GM04504 (cell line): ENCODE data around the gene ARSJ.
"Not testable (repeated sequence)": the region's sequence is repeated elsewhere in the genome, so short reads cannot be mapped to it uniquely, and the experiment has no call there.

ENCODE experiments used
- DNase-seq: peaks from one replicate; pipeline ENCODE4 v3.0.0-alpha.2; 2012; ENCODE audit warnings: low read depth

Gene ARSJ

DNA sequence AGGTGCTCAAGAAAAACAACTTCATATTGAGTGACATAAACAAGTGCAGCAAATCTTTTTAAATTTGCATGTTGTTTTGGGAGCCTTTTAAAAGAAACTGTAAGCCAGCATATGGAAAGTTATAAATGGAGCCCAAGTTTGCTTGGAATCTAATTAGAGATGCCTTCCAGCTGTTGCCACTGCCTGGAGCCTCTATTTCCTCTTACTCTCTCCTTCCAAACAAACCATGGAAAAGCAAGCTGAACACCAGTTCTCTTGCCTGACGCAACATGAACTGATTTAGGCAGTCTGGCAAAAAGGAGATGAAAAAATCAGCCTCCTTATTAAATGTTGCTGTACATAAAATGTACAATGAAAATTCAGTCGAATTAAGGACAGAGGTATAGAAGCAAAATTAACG is 21.5 kb downstream of the ARSJ start:
- DNase-seq, result no peak

DNA sequence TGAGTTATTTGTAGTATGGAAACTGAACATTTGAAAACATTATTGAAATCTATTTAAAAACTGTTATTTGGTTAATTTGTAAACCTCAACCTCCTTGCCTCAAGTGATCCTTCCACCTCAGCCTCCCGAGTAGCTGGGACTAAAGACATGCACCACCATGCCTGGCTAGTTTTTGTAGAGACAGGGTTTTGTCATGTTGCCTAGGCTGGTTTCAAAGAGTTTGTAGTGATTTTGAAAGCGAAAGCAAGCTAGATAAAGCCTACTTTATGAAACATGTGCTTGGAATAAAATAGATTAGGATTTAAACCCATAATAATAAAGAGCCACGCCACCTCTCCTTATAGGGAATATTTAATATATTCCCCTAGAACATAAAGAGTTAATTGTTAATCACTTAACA is 23.5 kb downstream of the ARSJ start:
- DNase-seq, result no peak

DNA sequence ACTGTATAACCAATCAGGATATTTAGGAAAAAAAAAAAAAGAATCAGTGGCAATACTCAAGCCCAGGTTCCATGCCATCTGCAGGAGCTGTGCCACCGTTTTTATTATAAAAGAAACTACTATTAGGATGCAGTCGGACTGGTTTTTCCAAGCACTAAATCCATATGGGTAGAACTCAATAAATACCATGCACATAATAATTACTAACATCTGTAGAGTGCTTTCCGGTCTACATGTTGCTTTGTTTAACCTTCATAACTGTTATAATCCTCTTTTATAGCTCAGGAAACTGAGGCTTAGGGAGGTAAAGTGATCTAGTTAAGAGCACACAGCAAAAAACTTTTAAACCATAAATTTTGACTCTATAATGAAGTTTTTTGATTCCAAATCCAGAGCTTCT is 24.0 kb downstream of the ARSJ start:
- DNase-seq, result no peak

DNA sequence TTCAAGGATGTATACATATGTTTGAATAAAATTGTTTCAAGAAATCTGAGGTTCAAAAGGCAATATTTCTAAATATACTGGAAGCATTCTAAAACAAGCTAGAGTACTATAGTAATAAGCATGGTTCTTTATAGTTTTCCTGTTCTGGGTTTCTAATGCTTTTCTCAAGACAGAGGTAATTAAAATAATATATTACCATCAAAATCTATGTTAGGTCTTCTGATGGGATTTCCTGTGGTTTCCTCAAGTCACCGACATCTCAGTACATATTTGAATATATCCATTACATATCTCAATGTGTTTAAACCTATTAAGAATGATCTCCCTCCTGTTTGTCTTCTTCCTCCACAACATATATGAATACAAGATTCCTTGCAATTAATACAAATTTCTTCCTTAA is 25.6 kb downstream of the ARSJ start:
- DNase-seq, result no peak

DNA sequence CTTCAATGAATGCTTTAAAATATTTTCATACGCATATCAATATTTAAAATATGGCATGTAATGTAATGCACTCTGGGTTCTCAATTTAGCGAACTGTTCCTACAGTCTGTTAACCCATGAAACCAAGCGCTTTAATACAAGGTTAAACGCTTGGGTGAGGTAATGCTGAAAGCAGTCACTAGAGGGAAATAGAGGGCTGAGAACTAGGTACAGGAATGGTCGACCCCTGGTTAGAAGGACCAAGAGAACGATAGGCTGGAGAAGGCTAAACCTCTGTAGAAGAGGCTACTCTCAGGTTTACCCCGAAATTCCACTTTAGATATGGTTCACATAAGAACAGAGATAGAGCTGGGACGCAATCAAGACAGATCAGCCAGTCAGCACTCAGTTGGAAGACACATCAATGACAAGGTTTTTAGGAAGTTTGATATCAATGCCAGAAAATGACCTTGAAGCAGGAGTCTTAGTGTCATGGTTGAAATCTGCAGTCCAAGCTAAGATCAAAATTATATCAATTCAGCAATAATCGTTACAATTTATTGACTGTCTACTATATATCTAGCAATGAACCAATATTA is 26.9 kb downstream of the ARSJ start:
- no peak for DNase-seq

DNA sequence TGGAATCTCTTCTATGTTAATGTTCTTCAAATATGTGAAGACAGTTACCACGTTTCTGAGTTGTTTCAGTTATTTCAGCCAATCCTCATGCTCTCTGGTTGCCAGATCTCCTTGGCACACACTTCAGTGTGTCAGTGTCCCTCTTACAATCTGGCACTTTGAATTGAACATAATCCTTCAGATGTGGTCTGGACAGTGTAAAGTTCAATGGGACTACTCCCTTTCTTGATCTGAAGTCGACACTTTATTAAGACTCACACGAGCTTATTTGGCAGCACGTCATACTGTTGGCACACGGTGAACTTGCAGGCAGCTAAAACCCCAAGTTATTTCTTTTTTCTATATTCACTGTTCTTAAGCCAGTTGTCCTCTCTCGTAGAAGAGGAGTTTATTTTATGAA is 28.2 kb downstream of the ARSJ start:
- DNase-seq, result no peak

DNA sequence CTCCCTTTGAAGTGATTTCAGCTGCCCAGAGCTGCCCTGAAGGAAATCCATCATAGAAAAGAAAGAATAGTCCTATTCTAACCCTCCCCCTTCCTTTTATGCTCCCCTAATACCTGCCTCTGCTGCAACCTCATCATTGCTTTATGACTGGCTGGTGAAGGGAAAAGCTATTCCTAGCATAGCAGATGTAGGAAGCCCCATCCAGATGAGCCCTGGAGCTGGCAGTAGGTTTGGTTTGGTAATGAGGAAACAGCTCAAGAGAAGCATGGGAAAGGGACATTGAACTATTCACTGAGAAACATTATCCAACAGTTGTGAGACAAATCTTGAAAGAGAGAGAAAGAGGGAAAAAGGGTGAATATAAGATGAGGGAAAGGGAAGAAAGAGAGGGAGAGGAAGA is 29.2 kb downstream of the ARSJ start:
- DNase-seq, result no peak

DNA sequence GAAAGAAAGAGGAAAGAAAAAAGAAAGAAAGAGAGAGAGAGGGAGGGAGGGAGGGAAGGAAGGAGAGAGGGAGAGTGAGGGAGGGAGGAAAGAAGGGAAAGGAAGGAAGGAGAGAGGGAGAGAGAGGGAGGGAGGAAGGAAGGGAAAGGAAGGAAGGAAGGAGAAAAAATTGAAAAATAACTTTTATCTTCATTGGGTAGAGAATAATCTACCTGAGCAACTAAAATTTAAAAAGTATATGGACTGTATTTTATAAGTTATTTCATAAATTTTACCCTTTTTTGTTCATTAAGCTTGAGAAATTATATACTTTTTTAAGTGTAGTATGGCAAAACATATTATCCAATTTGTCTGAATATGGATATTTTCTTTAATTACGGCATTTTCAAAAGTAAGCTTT is 32.0 kb downstream of the ARSJ start:
- DNase-seq, result no peak

DNA sequence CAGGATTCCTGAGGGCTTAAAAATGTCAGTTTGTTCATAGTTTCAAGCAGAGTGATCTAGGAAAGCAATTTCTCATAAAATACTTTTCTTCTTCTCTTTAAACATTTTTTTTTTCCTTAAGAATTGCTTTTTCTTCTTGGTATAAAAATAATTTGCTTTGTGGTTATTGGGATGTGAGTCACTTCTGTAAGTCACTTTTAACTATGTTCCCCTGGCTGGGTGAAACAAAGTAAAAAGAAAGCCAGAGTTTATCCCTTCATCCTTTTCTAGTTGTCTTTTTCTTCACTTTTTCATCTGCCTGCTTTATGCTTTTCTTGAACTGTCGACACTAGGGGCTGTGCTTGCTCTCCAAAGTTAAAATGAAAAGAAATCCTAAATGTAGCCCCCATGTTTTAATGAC is 33.5 kb downstream of the ARSJ start:
- DNase-seq, result no peak

DNA sequence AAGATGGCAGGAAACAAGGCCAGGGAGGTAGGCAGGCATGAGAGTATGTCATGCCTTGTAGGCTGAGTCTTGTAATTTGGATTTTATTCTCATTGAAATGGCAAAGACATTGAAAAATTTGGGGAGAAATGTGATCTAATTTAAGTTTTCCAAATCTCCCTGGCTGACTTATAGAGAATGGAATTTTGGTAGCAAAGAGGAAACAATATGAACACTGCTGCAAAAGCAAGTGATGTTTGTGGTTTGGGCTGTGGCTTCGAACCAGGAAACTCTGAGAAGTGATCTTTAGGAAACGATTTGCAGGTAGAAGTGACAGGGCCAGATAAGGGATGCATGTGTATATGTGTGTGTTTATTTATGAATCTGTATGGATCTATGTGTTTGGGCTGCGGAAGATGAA is 35.6 kb downstream of the ARSJ start:
- no peak for DNase-seq

DNA sequence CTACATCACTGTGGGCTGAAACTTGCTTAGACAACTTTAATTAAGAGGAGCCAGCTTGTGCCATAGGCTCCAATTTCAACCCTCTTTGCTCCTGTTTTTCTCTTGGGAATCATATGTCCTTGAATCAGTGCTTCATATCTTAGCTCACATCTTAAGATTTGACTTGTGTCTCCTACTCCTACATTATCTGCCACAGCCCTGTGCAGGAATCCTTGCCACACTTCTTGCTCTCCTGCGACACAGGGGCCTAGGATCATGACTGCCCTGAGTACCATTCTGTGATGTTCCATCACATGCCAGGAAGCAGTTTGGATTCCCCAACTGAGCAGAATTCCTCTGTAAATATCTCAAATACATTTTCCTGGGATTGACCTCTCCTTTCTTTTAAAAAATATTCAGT is 36.4 kb downstream of the ARSJ start:
- no peak for DNase-seq

DNA sequence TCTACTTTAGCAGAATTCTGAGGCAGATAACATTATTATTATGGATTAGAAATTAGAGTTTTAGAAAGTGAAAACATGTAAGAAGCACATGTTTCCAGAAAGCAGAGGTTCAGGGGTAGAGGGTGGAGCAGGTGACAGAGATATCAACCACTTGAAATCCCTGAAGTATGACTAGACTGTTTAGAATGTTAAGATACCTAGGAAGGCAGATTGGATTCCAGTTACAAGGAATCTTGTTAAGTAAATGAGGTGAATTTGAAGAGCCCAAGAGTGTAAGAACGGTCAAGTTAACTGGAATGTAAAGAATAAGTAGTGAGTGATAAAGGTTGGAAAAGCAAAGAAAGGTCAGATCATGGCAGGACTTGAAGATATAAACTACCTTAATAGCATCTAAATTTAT is 37.6 kb downstream of the ARSJ start:
- no peak for DNase-seq

DNA sequence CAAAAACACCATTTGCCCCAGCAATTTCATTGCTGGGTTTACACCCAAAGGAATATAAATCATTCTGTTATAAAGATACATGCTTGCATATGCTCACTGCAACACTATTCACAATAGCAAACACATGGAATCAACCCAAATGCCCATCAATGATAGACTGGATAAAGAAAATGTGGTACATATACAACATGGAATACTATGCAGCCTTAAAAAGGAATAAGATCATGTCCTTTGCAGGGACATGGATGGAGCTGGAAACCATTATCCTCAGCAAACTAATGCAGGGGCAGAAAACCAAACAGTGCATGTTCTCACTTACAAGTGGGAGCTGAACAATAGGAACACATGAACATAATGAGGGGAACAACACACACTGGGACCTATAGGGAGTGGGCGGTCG is 39.3 kb downstream of the ARSJ start:
- DNase-seq, result not testable (repeated sequence)

DNA sequence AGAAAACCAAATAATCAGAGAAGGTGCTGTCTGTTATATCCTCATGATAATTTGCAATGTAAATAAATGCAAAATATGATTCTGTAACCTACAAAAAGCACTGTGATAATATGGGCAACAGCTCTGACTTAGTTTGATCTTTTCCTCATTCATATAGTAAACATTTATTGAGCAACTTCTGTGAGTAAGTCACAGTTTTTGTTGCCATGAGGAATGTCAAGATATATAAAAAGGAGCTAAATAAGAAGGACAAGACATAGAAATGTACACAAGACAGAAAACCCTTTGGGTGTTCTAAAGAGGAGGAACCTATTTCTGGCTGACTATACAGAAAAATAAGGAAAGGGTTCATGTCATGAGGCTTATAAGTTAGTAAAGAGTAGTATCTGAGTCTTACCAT is 44.3 kb downstream of the ARSJ start:
- DNase-seq, result no peak

DNA sequence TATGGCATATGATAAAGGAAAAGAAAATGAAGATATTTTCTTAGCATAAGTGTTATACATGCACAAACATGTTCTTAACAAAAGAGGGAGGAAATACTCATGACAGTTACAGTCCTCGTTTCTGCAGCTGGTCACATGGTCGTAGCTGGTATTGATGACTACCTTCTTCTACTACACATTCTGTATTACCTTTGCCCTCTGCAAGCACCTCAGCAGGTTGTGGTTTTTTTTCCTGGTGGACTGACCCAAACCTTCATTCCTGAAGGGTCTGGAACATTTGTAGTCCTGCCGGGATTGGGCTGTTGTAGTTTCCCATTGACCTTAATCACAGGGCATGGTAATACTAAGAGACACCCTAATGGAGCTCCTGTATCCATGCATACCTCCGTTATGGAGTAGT is 54.7 kb downstream of the ARSJ start:
- DNase-seq, result not testable (repeated sequence)

DNA sequence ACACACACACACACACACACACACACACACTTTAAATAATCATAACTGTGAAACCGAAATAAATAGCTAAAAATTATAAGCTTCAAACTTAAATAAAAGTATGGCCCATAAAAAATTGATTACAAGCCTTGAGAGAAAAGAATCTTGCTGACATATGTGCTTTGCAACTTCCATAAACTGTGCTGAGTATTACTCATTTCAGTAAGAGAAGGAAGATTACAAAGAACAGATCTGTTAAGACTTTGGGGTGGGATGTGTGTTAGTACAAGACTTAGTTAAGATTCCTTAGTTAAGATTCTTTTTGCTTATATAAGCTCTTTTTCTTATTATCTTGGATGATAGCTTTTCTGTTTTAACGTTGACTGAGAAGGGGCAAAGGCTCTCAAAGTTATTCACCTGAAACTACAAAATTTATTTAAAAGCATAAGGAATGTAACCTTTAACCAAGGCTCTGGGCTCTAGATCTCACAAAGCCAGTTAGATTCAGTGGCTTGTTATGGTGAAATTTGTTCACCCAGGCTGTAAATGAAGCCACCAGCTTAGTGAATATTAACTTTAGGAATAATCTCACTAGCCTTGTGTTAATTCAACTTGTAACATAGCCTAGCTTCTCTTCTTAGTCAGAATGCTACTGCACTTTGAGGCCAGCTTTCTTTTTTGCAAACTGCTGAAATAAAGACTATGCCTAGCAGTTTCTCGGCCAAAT is 58.2 kb downstream of the ARSJ start:
- DNase-seq, result no peak

DNA sequence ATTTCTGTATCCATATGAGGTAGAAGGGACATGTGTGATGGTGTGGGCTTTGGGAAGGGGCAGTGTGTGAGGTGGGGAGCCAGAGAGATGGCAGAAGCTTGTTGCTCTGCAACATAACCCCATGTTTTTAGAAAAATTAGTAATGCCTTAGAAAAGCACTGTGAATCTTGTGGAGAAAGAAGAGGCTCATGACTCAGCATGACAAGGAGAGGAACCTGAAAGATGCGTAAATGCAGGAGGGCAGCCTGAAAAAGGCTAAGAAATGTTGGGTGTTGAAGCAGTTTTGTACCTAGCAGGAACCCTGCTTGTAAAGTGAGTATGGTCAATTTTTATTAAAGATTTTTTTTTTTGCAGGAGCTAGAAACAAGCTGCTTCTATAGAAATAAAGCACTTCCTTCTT is 59.8 kb downstream of the ARSJ start:
- DNase-seq, result no peak

DNA sequence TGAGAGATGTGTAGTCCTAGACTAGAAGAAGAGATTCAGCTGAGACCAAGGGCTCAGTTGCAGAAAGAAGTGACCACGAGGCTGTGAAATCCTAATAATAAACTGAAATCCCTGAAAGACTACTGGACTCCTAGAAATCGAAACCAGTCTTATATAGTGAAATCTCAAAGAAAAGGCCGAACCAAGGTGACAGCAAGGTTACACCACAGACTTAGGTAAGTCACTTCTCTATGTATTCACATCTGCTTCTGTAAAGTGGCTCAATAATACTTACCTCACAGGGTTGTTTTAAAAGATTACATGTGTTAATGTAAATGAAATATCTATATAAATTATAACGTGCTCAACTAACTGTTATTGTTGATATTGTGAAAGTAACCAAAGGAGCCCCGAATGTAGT is 60.3 kb downstream of the ARSJ start:
- DNase-seq, result no peak

DNA sequence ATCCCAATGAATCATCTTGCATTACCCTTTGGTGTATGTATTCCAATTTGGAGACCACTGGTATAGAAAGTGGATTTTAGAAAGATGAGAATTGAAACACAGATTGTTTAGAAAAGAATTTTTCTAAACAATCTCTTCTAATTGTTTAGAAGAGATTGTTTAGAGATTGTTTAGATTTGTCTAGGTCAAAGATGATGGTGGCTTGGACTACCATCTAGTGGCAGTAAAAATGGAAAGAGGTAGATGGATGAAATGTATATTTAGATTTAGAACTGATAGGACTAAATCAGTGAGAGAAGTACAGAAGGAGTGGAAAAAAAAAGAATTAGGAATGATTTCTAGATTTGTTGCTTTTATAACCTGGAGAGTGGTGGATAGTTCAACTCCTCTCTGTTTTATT is 70.6 kb downstream of the ARSJ start:
- no peak for DNase-seq

DNA sequence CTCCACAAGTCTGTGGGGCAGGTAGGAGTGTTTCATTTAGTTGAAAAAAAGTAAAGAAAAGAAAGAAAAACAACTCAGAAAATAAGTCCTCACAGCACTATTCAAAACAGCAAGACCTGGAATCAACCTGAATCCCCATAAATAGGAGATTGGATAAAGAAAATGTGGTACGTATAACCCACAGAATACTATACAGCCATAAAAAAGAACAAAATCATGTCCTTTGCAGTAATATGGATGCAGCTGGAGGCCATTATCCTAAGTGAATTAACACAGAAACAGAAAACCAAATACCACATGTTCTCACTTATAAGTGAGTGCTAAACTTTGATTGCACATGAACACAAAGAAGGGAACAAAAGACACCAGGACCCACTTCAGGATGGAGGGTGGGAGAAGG is 71.9 kb downstream of the ARSJ start:
- DNase-seq, result no peak

DNA sequence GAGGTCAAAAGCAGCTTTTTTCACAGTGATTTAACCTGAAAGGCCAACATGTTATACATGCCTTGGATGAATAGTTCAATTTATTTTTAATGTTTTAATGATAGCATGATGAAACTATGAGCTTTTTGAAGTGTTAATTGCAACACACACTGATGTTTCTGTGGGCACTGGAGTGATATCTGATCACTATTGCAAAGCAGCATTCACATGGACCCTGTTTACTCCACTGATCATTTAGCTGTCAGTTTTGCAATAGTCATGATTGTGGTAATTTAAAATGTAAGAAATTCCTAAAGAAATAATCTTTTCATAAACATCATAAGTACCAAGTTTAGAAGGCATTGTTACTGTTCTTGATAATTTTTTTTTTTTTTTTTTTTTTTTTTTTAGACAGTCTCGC is 74.1 kb downstream of the ARSJ start:
- DNase-seq, result no peak

DNA sequence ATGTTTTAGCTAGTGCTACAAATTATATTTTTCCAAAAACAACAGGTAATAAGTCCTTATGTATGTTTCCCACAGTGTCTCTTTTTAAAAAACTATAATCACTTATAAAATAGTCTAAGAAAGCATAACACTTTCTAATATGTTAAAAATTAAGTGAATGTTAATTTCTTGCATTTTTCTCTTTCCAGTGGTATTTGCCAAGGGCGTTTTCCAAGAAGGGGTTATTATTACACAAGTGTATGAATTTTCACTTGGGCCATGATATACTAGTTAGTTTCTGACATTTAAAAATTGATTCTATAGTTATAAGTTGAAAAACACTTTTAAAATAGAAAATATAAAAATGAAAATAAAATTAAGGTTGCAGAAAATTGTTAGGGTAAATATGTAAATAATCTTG is 74.6 kb downstream of the ARSJ start:
- DNase-seq, result no peak

DNA sequence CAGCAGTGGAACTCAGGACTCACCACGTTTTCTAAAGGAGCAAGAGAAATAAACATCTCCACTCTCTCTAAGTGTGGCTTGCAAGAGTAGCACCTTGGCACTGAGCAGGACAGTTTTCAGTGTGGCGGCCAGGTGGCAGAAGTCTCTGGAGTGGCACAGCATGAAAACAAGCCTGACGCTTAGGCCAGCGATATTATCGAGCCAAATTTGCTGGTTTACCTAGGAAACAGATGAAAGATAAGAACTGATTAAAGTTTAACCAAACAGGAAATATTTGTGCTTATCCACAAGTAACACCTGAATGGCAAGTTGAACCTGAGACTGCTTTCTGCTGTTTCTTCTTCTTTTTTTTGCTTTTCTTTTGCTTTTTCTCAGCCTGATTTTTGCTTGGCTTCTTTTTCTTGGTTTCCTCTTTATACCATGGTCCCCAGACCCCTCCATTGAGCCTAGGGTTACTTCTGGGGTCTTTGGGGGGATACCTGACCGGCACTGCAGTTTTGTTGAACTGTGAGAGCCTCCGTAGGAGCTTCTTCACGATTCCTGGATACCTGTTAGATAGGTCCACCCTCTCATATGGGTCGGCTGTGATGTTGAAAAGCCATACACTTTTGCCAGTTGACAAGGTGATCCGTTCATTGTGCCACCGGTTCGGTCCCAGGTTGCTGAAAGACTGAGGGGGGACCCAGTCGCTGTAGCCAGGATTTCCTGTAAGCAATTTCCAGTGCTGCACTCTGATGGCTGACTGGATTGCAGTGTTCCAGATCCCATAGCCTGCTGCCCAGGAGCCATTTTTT is 77.3 kb downstream of the ARSJ start:
- DNase-seq, result no peak
